ENCODE data around the gene SLC38A2.

Gene SLC38A2

GRCh38 chr12:46357438-46358324 is 14.9 kb downstream of the SLC38A2 start (continued):
- TF ChIP-seq OSR2 (tag by site-specific recombination; IDR thresholded peaks at IDR 0.05) (peak; percentile 8; the same call in 1 of the 2 replicates), ZNF324 (tag by site-specific recombination; IDR thresholded peaks at IDR 0.05) (0 out of 2 replicates have a peak, but pooled peaks have one; percentile 14), ZFP41 (tag by site-specific recombination; IDR thresholded peaks at IDR 0.05; ENCODE audit: borderline replicate concordance) (no peak), ZNF768 (tag by site-specific recombination; IDR thresholded peaks at IDR 0.05) (no peak), ZNF660 (tag by site-specific recombination; IDR thresholded peaks at IDR 0.05) (0 out of 2 replicates have a peak, but pooled peaks have one; percentile 14), ZSCAN30 (tag by site-specific recombination; IDR thresholded peaks at IDR 0.05) (0 out of 2 replicates have a peak, but pooled peaks have one; percentile 43), ZNF362 (tag by site-specific recombination; IDR thresholded peaks at IDR 0.05) (0 out of 2 replicates have a peak, but pooled peaks have one; percentile 21), ZNF366 (tag by site-specific recombination; conservative IDR thresholded peaks at IDR 0.05) (no peak), ZNF558 (tag by site-specific recombination; IDR thresholded peaks at IDR 0.05) (peak; percentile 16; the same call in 1 of the 2 replicates), ZNF596 (tag by site-specific recombination; IDR thresholded peaks at IDR 0.05) (no peak), ATF2 (tag by site-specific recombination; IDR thresholded peaks at IDR 0.05; ENCODE audit: low read depth) (no peak), ZNF16 (tag by site-specific recombination; IDR thresholded peaks at IDR 0.05; ENCODE audit: low read depth) (no peak), HIC1 (tag by site-specific recombination; IDR thresholded peaks at IDR 0.05) (no peak), ZNF654 (tag by site-specific recombination; IDR thresholded peaks at IDR 0.05; ENCODE audit: low read depth) (no peak), ZBTB17 (tag by site-specific recombination; IDR thresholded peaks at IDR 0.05) (peak; percentile 60), ZNF10 (tag by site-specific recombination; IDR thresholded peaks at IDR 0.05) (no peak), ZNF626 (tag by site-specific recombination; IDR thresholded peaks at IDR 0.05) (no peak), SCRT2 (tag by site-specific recombination; IDR thresholded peaks at IDR 0.05) (peak; percentile 26; the same call in 1 of the 2 replicates)

GRCh38 chr12:46356655-46357437 is 15.7 kb downstream of the SLC38A2 start:
- Histone ChIP-seq H3K4me3 (ENCODE audit: low read depth, low read length) (no peak overlapping the region), H3K4me1 (ENCODE audit: control insufficient read depth, insufficient read depth, low read length) (no peaks in the 10 kb centered on the region), H3K36me3 (ENCODE audit: control insufficient read depth in 2 of 2, insufficient read depth in 1 of 2, low read length in 2 of 2) (peaks cover 19 to 33% of the 10 kb centered on the region in 2 experiments; a peak in 2 of 3 replicates), H3K27ac (ENCODE audit: extremely low read depth, low read depth, low read length) (no peak overlapping the region), H3K9me3 (ENCODE audit: control insufficient read depth, insufficient read depth, low read depth, low read length) (no peaks in the 10 kb centered on the region)
- POLR2A ChIA-PET, result interaction anchor here (0.7 to 2.3 kb wide), 8 partner anchors 9 to 712 kb away, joined by 3 to 13 read pairs (median 4); partner anchors contain the start of gene SLC38A1
- TF ChIP-seq YY1 (tag by site-specific recombination; IDR thresholded peaks at IDR 0.05) (no peak), ZBTB6 (tag by site-specific recombination; IDR thresholded peaks at IDR 0.05) (0 out of 2 replicates have a peak, but pooled peaks have one; percentile 25), ZNF121 (tag by site-specific recombination; IDR thresholded peaks at IDR 0.05) (0 out of 2 replicates have a peak, but pooled peaks have one; percentile 17), ZNF366 (tag by site-specific recombination; conservative IDR thresholded peaks at IDR 0.05) (peak; percentile 25; the same call in 1 of the 2 replicates), BCL11A (tag by site-specific recombination; IDR thresholded peaks at IDR 0.05; ENCODE audit: low read depth) (no peak), ZNF558 (tag by site-specific recombination; IDR thresholded peaks at IDR 0.05) (peak; percentile 52)
- CTCF ChIA-PET, result interaction anchor here (0.7 to 1.4 kb wide), 4 partner anchors 14 to 382 kb away, joined by 3 to 5 read pairs (median 3); no protein-coding TSS in a partner anchor
